GM23338 (cell line): Measurements from ENCODE around the gene TRIM27. TPM values are rescaled to one million over a fixed set of nuclear protein-coding genes. Genes with fewer than 3 reads are reported as not detected.
A peak's percentile ranks its signal among the peaks of the same experiment; 100 is the strongest.

Experiments used
- ATAC-seq: fragments of 200-7000 bp; cut with Tn5 transposase; 3 replicates; pipeline ENCODE4 v1.9.1; 2020
- DNase-seq: peaks from one replicate; pipeline ENCODE4 v3.0.0-alpha.2; 2015; ENCODE audit warnings: low spot score
- H2AFZ ChIP-seq: fragments of 200-600 bp; sonication (generic); 2 replicates; pipeline ENCODE4 v1.8.0; 2016; ENCODE audit warnings: antibody characterized with exemption, mild to moderate bottlenecking, moderate library complexity
- H3F3A ChIP-seq: fragments of 200-600 bp; sonication (generic); replicated peaks from 2 replicates; pipeline ENCODE4 v1.8.0; 2017; ENCODE audit warnings: antibody characterized with exemption, mixed run types, low read depth
- H3K27ac ChIP-seq: fragments of 200-600 bp; sonication (generic); 2 replicates; pipeline ENCODE4 v1.6.1; 2016; ENCODE audit warnings: low read depth
- H3K27me3 ChIP-seq: fragments of 200-600 bp; sonication (generic); 2 replicates; pipeline ENCODE4 v1.8.0; 2016; ENCODE audit warnings: mild to moderate bottlenecking, mixed run types, moderate library complexity; ENCODE audit not compliant: insufficient read depth
- H3K36me3 ChIP-seq: fragments of 200-600 bp; sonication (generic); 2 replicates; pipeline ENCODE4 v1.8.0; 2016; ENCODE audit warnings: mild to moderate bottlenecking; ENCODE audit not compliant: insufficient read depth
- H3K4me1 ChIP-seq: fragments of 200-600 bp; sonication (generic); 2 replicates; pipeline ENCODE4 v1.8.0; 2016; ENCODE audit warnings: mild to moderate bottlenecking, moderate library complexity; ENCODE audit not compliant: insufficient read depth
- H3K4me2 ChIP-seq: fragments of 200-600 bp; sonication (generic); 2 replicates; pipeline ENCODE4 v1.7.1; 2017; ENCODE audit warnings: mixed run types
- H3K4me3 ChIP-seq: fragments of 200-600 bp; sonication (generic); 2 replicates; pipeline ENCODE4 v1.6.1; 2016; ENCODE audit warnings: mixed run types
- H3K79me2 ChIP-seq: fragments of 200-600 bp; sonication (generic); replicated peaks from 2 replicates; pipeline ENCODE4 v1.8.0; 2017; ENCODE audit warnings: mild to moderate bottlenecking; ENCODE audit not compliant: insufficient read depth
- H3K9me2 ChIP-seq: fragments of 200-600 bp; sonication (generic); 2 replicates; pipeline ENCODE4 v1.8.0; 2017; ENCODE audit not compliant: insufficient read depth
- H4K20me1 ChIP-seq: fragments of 200-600 bp; sonication (generic); replicated peaks from 2 replicates; pipeline ENCODE4 v1.8.0; 2017; ENCODE audit warnings: mild to moderate bottlenecking; ENCODE audit not compliant: insufficient read depth
- H3K27ac Mint-ChIP-seq: 2 replicates; pipeline ENCODE4 v1.8.0; 2020; ENCODE audit warnings: inconsistent platforms, mild to moderate bottlenecking, moderate library complexity, mixed read lengths
- H3K27me3 Mint-ChIP-seq: 3 replicates; pipeline ENCODE4 v1.8.0; 2022; ENCODE audit warnings: low read depth, mild to moderate bottlenecking, moderate library complexity, mixed read lengths, inconsistent platforms; ENCODE audit not compliant: insufficient read depth, poor library complexity
- H3K36me3 Mint-ChIP-seq: 3 replicates; pipeline ENCODE4 v1.8.0; 2021; ENCODE audit warnings: low read depth, mild to moderate bottlenecking, inconsistent platforms, moderate library complexity, mixed read lengths
- H3K4me1 Mint-ChIP-seq: 3 replicates; pipeline ENCODE4 v1.8.0; 2020; ENCODE audit warnings: mild to moderate bottlenecking, inconsistent platforms, mixed read lengths
- H3K4me3 Mint-ChIP-seq: 3 replicates; pipeline ENCODE4 v1.8.0; 2021; ENCODE audit warnings: moderate library complexity, mild to moderate bottlenecking, inconsistent platforms, mixed read lengths
- H3K9me3 Mint-ChIP-seq: 3 replicates; pipeline ENCODE4 v1.8.0; 2020; ENCODE audit warnings: moderate library complexity, mild to moderate bottlenecking, inconsistent platforms, mixed read lengths
- CREB1 ChIP-seq: fragments of 250-450 bp; sonication (Bioruptor Pico); IDR thresholded peaks from 2 replicates; pipeline ENCODE4 v1.5.0; 2020; ENCODE audit warnings: low read depth, mild to moderate bottlenecking, moderate library complexity
- CTCF ChIP-seq, 2 experiments: fragments of 200-600 bp in 1 of 2; sonication (generic) in 1 of 2; conservative IDR thresholded peaks; 2 replicates each; pipeline versions ENCODE4 v1.5.1 to v1.6.1; 2016 to 2017; ENCODE audit warnings: antibody characterized with exemption in 2 of 2, low read depth in 2 of 2, mild to moderate bottlenecking in 2 of 2, moderate library complexity in 1 of 2
- ETS1 ChIP-seq: IDR thresholded peaks from 2 replicates; pipeline ENCODE4 v1.6.1; 2016; ENCODE audit warnings: antibody characterized with exemption
- EZH2 ChIP-seq: fragments of 200-600 bp; sonication (generic); IDR thresholded peaks from one replicate; pipeline ENCODE4 v1.8.0; 2017; ENCODE audit warnings: antibody characterized with exemption, mild to moderate bottlenecking, low read depth; ENCODE audit not compliant: unreplicated experiment
- EZH2phosphoT487 ChIP-seq: fragments of 200-600 bp; sonication (generic); IDR thresholded peaks from one replicate; pipeline ENCODE4 v1.8.1; 2018; ENCODE audit warnings: antibody characterized with exemption; ENCODE audit not compliant: unreplicated experiment
- JUNB ChIP-seq: IDR thresholded peaks from one replicate; pipeline ENCODE4 v1.6.1; 2016; ENCODE audit warnings: antibody characterized with exemption; ENCODE audit not compliant: unreplicated experiment
- NANOG ChIP-seq: IDR thresholded peaks from 2 replicates; pipeline ENCODE4 v1.6.1; 2016; ENCODE audit warnings: antibody characterized with exemption, borderline replicate concordance
- POLR2AphosphoS5 ChIP-seq: IDR thresholded peaks from 2 replicates; pipeline ENCODE4 v1.6.1; 2016; ENCODE audit warnings: antibody characterized with exemption, low read depth
- REST ChIP-seq: IDR thresholded peaks from one replicate; pipeline ENCODE4 v1.6.1; 2018; ENCODE audit warnings: antibody characterized with exemption; ENCODE audit not compliant: unreplicated experiment
- STAT1 ChIP-seq: IDR thresholded peaks from one replicate; pipeline ENCODE4 v1.6.1; 2016; ENCODE audit warnings: antibody characterized with exemption; ENCODE audit not compliant: unreplicated experiment
- ZNF114 ChIP-seq: fragments of 250-450 bp; sonication (Bioruptor Pico); IDR thresholded peaks from 2 replicates; pipeline ENCODE4 v1.5.0; 2020; ENCODE audit warnings: mild to moderate bottlenecking, moderate library complexity
- ZNF331 ChIP-seq: fragments of 250-450 bp; sonication (Bioruptor Pico); IDR thresholded peaks from 2 replicates; pipeline ENCODE4 v1.5.0; 2020; ENCODE audit warnings: low read depth, mild to moderate bottlenecking, moderate library complexity
- ZNF462 ChIP-seq: fragments of 250-450 bp; sonication (Bioruptor Pico); IDR thresholded peaks from 2 replicates; pipeline ENCODE4 v1.5.0; 2020; ENCODE audit warnings: mild to moderate bottlenecking, moderate library complexity
- polyA plus RNA-seq: library from polyadenylated mRNA; unstranded; fragments of >200 nt; fragmentation: Nextera tagmentation; extraction: Ambion mirVana; gene quantifications from 2 replicates; pipeline ENCODE4 v1.2.1, GENCODE V29; 2016
- total RNA-seq: library from RNA; depleted of rRNA; stranded (reverse); fragments of >200 nt; shearing (Covaris generic); gene quantifications from 2 replicates; pipeline ENCODE4 v1.2.3, GENCODE V29; 2014

TRIM27 gene
- total and polyA plus RNA-seq, 2 experiments from 2014 or later = 43.1 to 127 TPM

GRCh38 chr6:28875191-28875747 lies 48.5 kb downstream of the TRIM27 start:
- no peaks in the 10 kb centered on the region for H4K20me1 ChIP-seq
- H3K27ac Mint-ChIP-seq = peak overlapping the region; percentile 34
- H3K27me3 ChIP-seq = no peaks in the 10 kb centered on the region
- ATAC-seq = peak; percentile 73
- H3K4me1 Mint-ChIP-seq = peaks cover 20% of the 10 kb centered on the region
- TF ChIP-seq ETS1 = no peak
- TF ChIP-seq ZNF114 (CRISPR knock-in tag) = no peak
- no peak for TF ChIP-seq NANOG
- no peak for TF ChIP-seq REST
- no peak for TF ChIP-seq ZNF462
- TF ChIP-seq POLR2AphosphoS5 = no peak
- TF ChIP-seq EZH2 = no peak
- TF ChIP-seq STAT1 = no peak
- no peak for TF ChIP-seq CTCF (conservative IDR thresholded peaks at IDR 0.05; ENCODE audit: low read depth in 2 of 2)
- TF ChIP-seq CREB1 (CRISPR knock-in tag) = no peak
- no peak for TF ChIP-seq EZH2phosphoT487
- TF ChIP-seq JUNB = no peak
- no peak for TF ChIP-seq ZNF331 (CRISPR knock-in tag)
- H3K36me3 ChIP-seq = no peaks in the 10 kb centered on the region
- peaks cover 10% of the 10 kb centered on the region for H3K27me3 Mint-ChIP-seq
- DNase-seq = peak; percentile 38
- H3K79me2 ChIP-seq = no peaks in the 10 kb centered on the region
- H3K36me3 Mint-ChIP-seq = peaks cover 7% of the 10 kb centered on the region; the same call in 2 of the 3 replicates
- peak overlapping the region; percentile 59 for H3K4me2 ChIP-seq
- H3F3A ChIP-seq = no peaks in the 10 kb centered on the region
- H3K4me3 Mint-ChIP-seq = peak overlapping the region; percentile 38
- no peaks in the 10 kb centered on the region for H3K9me2 ChIP-seq
- peaks cover 10% of the 10 kb centered on the region for H3K4me1 ChIP-seq
- peak overlapping the region; percentile 1; the same call in 1 of the 2 replicates for H2AFZ ChIP-seq
- H3K9me3 Mint-ChIP-seq = peaks cover 10% of the 10 kb centered on the region; the same call in 2 of the 3 replicates
- H3K4me3 ChIP-seq = peak overlapping the region; percentile 27; the same call in 1 of the 2 replicates
- H3K27ac ChIP-seq = 0 out of 2 replicates have a peak overlapping the region, but pooled peaks have one; percentile 8
